HG03460 (cell line): Measurements from ENCODE around the gene LTF.
"Not testable (repeated sequence)": the region's sequence is repeated elsewhere in the genome, so short reads cannot be mapped to it uniquely, and the experiment has no call there.

Experiments used
- ATAC-seq: cut with Tn5 transposase; IDR thresholded peaks from one replicate; pipeline ENCODE4 v1.9.1; 2021; ENCODE audit not compliant: unreplicated experiment

The LTF gene

GRCh38 chr3:46447228-46447985 is 17.3 kb downstream of the LTF start:
- no peak for ATAC-seq

DNA sequence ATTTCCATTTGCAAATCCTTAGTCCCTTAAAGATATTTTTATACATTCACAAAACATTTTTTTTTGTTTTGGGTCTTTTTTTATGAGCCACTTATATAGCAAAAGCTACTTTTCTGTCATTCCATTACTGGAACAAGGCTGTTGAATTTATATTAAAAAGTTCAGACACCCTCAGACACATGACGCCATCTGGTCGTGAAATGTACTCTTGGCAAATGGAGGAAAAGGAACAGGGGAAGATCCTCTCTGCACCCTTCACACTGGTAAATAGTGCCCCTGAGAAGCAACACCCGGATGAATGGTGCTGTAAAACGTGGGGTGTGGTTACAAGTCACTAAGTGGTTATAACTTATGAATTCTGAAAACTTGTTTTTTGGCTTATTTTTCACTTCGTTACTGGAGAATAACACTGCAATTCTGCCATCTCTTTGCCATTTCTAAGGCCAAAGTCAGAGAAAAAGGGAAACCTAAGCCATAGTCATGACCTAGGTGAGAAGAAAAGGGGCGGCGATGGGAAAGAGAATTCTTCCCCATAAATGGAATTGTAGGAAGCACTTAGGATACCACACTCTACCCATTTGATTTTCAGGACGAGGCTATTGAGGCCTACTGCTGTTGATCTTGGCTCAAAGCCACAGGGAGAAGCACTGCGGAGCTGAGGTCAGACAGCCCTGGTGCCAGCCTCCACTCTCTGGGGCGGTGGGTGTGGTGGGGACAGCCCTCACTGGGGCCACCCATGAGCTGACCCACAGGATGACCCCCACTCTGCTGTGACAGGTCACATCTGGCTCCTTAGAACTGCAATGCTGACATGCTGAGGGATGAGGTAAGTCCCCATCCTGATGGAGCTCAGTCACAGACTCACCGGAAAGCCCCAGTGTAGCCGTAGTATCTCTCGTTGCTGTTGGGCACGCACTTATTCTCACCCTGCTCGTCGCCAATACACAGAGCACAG is 21.9 kb downstream of the LTF start:
- ATAC-seq, result no peak

- peak; percentile 76 for ATAC-seq
Observed at GRCh38 chr3:46440531-46441294, 24.0 kb downstream of the LTF start.

GRCh38 chr3:46438831-46439230 is 25.9 kb downstream of the LTF start:
- no peak for ATAC-seq

DNA sequence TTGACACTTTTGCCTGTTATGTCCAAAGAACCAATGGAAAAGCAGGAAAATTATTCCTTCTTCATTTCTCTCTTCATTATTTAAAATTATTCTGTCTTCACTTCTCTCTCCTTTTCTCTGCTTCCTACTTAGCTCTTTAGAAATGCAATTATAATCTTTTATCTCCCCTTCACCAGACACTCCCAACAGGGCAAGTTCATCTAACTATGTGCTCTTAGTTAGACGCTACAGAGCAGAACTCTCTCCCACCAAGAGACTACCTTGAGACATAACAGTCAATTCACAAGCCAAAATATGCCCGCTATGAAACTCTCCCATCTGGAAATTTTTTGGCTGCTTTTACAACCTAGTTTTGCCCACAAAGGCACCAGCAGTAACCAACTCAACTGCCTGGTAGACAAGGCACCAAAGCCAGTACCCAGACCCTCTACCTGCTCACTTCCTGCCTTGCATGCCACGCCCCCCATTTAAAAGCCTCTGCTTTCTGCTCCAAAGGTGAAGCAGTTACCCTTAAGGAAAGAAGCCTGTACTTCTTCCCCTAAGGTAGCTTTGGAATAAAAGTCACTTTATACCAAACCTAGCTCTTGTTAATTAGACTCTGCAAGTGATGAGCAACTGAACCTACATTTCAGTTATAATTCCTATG is 29.5 kb downstream of the LTF start:
- no peak for ATAC-seq

DNA sequence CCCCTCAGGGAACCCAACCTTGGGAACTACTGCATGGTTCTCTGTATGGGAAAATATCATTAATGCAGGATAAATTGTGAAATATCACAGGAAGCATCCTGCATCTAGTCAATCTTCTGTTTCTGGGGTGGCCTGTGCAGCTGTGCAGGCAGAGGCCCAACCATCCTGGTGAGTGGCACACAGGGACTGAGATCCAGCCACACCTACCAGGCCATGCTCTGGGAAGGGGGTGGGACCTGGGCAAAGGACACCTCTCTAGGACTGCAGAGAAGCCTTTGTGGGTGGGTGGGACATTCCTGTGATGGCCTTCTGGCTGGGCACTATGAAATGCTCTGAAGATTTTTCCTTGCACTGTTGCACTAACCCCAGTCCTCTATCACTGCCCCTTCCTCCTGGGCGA is 30.9 kb downstream of the LTF start:
- ATAC-seq, result no peak

- ATAC-seq, result not testable (repeated sequence)
Observed at GRCh38 chr3:46433118-46433517, 31.6 kb downstream of the LTF start.

DNA sequence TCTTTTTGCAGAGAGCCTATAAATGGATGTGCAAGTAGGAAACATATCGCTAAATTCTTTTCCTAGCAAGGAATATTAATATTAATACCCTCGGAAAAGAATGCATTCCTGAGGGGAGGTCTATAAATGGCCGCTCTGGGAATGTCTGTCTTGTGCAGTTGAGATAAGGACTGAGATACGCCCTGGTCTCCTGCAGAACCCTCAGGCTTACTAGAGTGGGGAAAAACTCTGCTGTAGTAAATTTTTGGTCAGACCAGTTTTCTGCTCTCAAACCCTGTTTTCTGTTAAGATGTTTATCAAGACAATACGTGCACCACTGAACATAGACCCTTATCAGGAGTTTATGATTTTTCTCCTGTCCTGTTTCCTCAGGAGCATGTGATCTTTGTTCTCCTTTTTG is 32.8 kb downstream of the LTF start:
- ATAC-seq, result not testable (repeated sequence)

DNA sequence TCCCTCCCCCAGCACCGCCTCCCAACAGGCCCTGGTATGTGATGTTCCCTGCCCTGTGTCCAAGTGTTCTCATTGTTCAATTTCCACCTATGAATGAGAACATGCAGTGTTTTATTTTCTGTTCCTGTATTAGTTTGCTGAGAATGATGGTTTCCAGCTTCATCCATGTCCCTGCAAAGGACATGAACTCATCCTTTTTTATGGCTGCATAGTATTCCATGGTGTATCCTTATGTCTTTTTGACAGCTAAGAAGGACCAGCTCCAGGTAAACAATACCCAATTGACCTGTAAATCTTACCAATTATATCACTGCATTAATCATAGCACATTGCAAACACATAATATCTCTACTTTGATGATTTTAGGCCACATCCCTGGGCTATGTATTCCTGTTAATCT is 33.8 kb downstream of the LTF start:
- ATAC-seq, result not testable (repeated sequence)

DNA sequence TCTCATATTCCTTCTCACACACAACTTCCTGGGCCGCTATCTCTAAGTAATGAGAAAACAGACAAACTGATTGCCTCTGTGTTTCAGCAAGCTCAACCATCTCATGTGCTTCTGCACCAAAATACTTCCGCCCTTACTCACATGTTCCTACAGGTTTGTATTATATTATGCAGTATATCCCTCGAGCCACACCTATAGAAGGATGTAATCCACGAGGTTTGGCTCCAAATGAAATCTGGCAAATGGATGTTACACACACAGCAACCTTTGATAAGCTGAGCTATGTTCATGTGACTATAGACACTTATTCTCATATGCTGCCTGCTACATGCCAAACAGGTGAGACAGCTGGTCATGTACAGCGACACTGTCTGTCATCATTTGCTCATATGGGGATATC is 35.0 kb downstream of the LTF start:
- no peak for ATAC-seq

DNA sequence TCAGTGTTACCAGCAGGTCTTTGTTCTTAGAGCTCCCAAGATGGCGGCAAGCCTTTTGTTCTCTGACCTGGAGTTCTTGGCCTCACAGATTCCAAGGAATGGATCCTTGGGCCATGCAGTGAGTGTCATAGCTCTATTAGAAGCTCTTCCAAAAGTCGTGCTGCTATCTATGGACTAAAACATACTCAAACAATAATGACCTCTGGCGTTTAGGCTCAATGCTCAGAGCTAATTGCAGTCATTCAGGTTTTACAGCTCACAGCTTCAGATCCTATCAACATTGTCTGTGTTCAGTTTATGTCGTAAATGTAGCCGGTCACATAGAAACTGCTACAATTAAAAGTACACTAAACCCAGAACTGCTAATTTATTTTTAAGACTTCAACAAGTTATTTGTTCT is 35.5 kb downstream of the LTF start:
- no peak for ATAC-seq

GRCh38 chr3:46427916-46428833 is 36.5 kb downstream of the LTF start:
- ATAC-seq, result no peak

- not testable (repeated sequence) for ATAC-seq
Observed at GRCh38 chr3:46427404-46427803, 37.3 kb downstream of the LTF start.

DNA sequence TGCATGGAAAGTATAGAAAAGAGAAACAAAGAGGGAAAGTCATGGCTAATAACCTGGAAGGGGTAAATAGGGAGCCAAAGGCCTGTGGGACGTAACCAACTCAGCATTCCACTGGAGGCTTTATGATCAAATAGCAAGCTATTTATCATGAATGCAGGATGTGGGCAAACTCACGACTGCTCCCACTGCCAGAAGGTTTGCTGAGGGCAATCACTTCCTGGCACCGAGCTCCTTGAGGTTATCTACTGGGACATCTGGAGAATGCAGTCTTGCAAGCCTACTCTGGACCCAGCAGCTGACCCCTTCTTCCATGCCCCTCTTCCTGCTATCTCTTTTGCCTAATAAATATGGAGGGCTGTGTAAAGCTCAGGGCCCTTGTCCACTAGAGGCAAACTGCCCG is 38.2 kb downstream of the LTF start:
- ATAC-seq, result not testable (repeated sequence)

GRCh38 chr3:46423588-46423987 is 41.1 kb downstream of the LTF start:
- no peak for ATAC-seq

DNA sequence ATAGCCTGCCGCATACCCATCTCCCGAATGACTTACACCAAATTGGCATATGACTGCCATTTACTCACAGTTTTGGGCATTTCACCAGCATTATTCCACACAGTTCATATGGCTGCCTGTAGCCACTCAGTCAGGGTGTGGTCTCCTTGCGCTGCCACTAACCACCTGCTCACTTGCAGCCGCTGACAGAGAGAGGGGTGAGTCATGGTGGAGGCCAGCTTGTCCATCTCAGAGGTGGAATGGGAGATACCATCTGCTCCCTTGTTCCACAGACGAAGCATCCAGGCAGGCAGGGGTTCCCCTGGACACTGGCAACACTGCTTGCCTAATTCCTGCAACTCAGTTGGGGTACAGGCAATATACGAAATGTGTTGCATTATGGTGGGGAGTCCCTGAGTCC is 42.1 kb downstream of the LTF start:
- ATAC-seq, result no peak

- ATAC-seq, result no peak
Observed at GRCh38 chr3:46420931-46421330, 43.8 kb downstream of the LTF start.

- ATAC-seq, result no peak
Observed at GRCh38 chr3:46419816-46420215, 44.9 kb downstream of the LTF start.

DNA sequence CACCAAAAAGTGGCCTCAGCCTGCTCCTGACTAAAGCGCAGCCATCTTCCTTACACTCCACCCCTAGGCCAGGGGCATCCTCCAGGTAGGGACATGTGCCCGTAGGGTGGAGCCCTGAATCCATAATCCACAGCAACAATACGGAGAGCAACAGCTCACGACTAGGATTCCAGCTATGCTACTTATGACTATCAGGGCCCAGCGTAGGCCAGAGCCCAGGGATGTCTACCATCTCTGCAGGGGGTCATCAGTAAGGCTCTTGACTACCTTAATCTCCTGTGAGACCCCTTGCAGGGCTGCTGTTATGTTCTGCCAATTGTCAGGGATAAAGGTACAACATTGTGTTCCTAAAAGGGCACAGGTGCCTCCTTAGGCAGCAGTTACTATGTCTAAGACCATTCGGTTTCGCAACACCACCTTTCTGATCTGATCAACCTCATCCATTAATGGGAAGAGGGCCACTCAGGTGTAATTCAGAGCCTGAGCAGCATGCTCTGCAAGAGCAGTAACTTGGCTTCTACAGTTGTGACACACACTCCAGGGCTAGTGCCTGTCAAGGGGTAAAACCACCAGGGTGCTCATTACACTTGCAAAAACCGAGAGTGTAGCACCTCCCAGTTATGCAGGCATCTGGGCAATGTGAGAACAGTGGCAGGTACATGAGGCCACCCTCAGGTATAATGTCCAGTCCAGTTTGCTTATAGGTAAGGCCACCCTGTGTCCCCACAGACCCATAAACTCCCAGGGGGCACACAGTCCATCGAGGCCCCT is 46.7 kb downstream of the LTF start:
- no peak for ATAC-seq
